B cell (primary cell): ENCODE data around the gene FYCO1. TPM values are rescaled to one million over a fixed set of nuclear protein-coding genes. Genes with fewer than 3 reads are reported as not detected.

Experiments used
- ATAC-seq: fragments of 200-7000 bp; cut with Tn5 transposase; one replicate; pipeline ENCODE4 v1.10.0; 2021; ENCODE audit warnings: low read depth, mild to moderate bottlenecking, moderate number of reproducible peaks, moderate library complexity
- CTCF ChIA-PET: fragments of 350-600 bp; sonication (Branson Sonifier 250); formaldehyde crosslinking; loops from one replicate; lab custom pipeline; 2021; ENCODE audit warnings: antibody characterized with exemption, inconsistent platforms; lab: Charles Lee
- POLR2A ChIA-PET: fragments of 350-600 bp; sonication (Branson Sonifier 250); formaldehyde crosslinking; loops from one replicate; lab custom pipeline; 2021; ENCODE audit warnings: antibody characterized with exemption; lab: Charles Lee
- DNase-seq: peaks from one replicate; pipeline ENCODE4 v3.0.0; 2013
- H2AFZ ChIP-seq: 2 replicates; pipeline ENCODE4 v1.6.1; 2012; ENCODE audit warnings: mild to moderate bottlenecking, low read depth, low read length; ENCODE audit not compliant: insufficient read depth, poor library complexity, severe bottlenecking
- H3K27ac ChIP-seq, 2 donors: 1 replicate in 1 of 2; 2 replicates in 1 of 2; pipeline ENCODE4 v1.5.1; 2012 to 2013; ENCODE audit warnings: low read length in 2 of 2, mild to moderate bottlenecking in 2 of 2, moderate library complexity in 1 of 2
- H3K27me3 ChIP-seq, 4 experiments: fragments of 200-600 bp in 1 of 4; sonication (generic) in 1 of 4; replicated peaks in 1 of 4; 1 replicate in 2 of 4; 2 replicates in 2 of 4; pipeline versions ENCODE4 v1.6.1 to v1.7.0; 2013 to 2016; ENCODE audit warnings: low read length in 3 of 4, mild to moderate bottlenecking in 2 of 4, mixed read lengths in 1 of 4, moderate library complexity in 1 of 4; ENCODE audit not compliant: insufficient read depth in 4 of 4, control insufficient read depth in 3 of 4; ENCODE audit errors: control extremely low read depth in 1 of 4
- H3K36me3 ChIP-seq, 2 experiments: replicated peaks in 1 of 2; 1 replicate in 1 of 2; 2 replicates in 1 of 2; pipeline versions ENCODE4 v1.6.1 to v1.7.1; 2013; ENCODE audit warnings: low read length in 1 of 2; ENCODE audit not compliant: insufficient read depth in 2 of 2, control insufficient read depth in 1 of 2; ENCODE audit errors: control extremely low read depth in 1 of 2, extremely low read depth in 1 of 2
- H3K4me1 ChIP-seq, 2 donors: fragments of 200-600 bp in 1 of 2; sonication (generic) in 1 of 2; 1 replicate in 1 of 2; 2 replicates in 1 of 2; pipeline versions ENCODE4 v1.5.1 to v1.6.1; 2013 to 2017; ENCODE audit warnings: low read length in 2 of 2; ENCODE audit not compliant: control insufficient read depth in 2 of 2, insufficient read depth in 2 of 2
- H3K4me2 ChIP-seq: replicated peaks from 2 replicates; pipeline ENCODE3; 2012; ENCODE audit warnings: mild to moderate bottlenecking, low read depth, low read length; ENCODE audit not compliant: poor library complexity, severe bottlenecking
- H3K4me3 ChIP-seq, 5 experiments: fragments of 200-600 bp in 1 of 5; sonication (generic) in 1 of 5; 1 replicate in 3 of 5; 2 replicates in 2 of 5; pipeline versions ENCODE4 v1.5.1 to v1.7.0; 2011 to 2016; ENCODE audit warnings: low read length in 4 of 5, mild to moderate bottlenecking in 4 of 5, low read depth in 2 of 5, control low read depth in 1 of 5, moderate library complexity in 1 of 5; ENCODE audit not compliant: insufficient read depth in 1 of 5; ENCODE audit errors: control extremely low read depth in 1 of 5, extremely low read depth in 1 of 5
- H3K79me2 ChIP-seq: fragments of 200-600 bp; sonication (generic); one replicate; pipeline ENCODE4 v1.6.0; 2016; ENCODE audit warnings: low read length; ENCODE audit not compliant: control insufficient read depth, insufficient read depth
- H3K9ac ChIP-seq: fragments of 200-600 bp; sonication (generic); 2 replicates; pipeline ENCODE4 v1.6.1; 2017; ENCODE audit warnings: mild to moderate bottlenecking, low read length, moderate library complexity
- H3K9me3 ChIP-seq, 3 donors: one replicate each; pipeline versions ENCODE4 v1.6.1 to v1.7.1; 2013; ENCODE audit warnings: low read length in 2 of 3; ENCODE audit not compliant: control insufficient read depth in 2 of 3, insufficient read depth in 1 of 3; ENCODE audit errors: control extremely low read depth in 1 of 3
- H4K20me1 ChIP-seq: 2 replicates; pipeline ENCODE4 v1.6.0; 2012; ENCODE audit warnings: mild to moderate bottlenecking, low read length; ENCODE audit not compliant: insufficient read depth, control insufficient read depth, poor library complexity, severe bottlenecking
- H3K27ac Mint-ChIP-seq: one replicate; pipeline ENCODE4 v1.8.0; 2021; ENCODE audit warnings: mixed read lengths
- H3K27me3 Mint-ChIP-seq: one replicate; pipeline ENCODE4 v1.8.0; 2021; ENCODE audit warnings: mixed read lengths
- H3K4me1 Mint-ChIP-seq: one replicate; pipeline ENCODE4 v1.8.0; 2021; ENCODE audit warnings: mixed read lengths
- H3K4me3 Mint-ChIP-seq: one replicate; pipeline ENCODE4 v1.8.0; 2021; ENCODE audit warnings: mixed read lengths
- H3K9me3 Mint-ChIP-seq: one replicate; pipeline ENCODE4 v1.8.0; 2022; ENCODE audit warnings: mixed read lengths; ENCODE audit not compliant: insufficient read depth
- CTCF ChIP-seq: fragments of 200-600 bp; IDR thresholded peaks from one replicate; pipeline ENCODE4 v1.8.0; 2022; ENCODE audit warnings: antibody characterized with exemption, mild to moderate bottlenecking
- EZH2 ChIP-seq: IDR thresholded peaks from 2 replicates; pipeline ENCODE4 v1.6.1; 2012; ENCODE audit warnings: borderline replicate concordance, low read depth, mild to moderate bottlenecking, moderate library complexity, low read length; ENCODE audit not compliant: insufficient read depth, poor library complexity, severe bottlenecking
- WGBS: methylation state at CpG from one replicate; pipeline ENCODE4 v1.1.5; 2013; ENCODE audit warnings: missing lambda C conversion rate; ENCODE audit not compliant: insufficient coverage; 5-methylcytosine and 5-hydroxymethylcytosine counted together
- intact Hi-C: fragments of 100-400 bp; cut with micrococcal nuclease; formaldehyde crosslinking; loops from one replicate; pipeline ENCODE4 v1.10.0; 2022
- polyA plus RNA-seq: library from polyadenylated mRNA; depleted of rRNA; stranded (reverse); fragments of >200 nt; gene quantifications from 2 replicates; pipeline ENCODE4 v1.2.3, GENCODE V29; 2012
- total RNA-seq, 2 donors: library from RNA; stranded (reverse); fragments of 120-200 nt in 1 of 2; gene quantifications; 1 replicate in 1 of 2; 2 replicates in 1 of 2; pipeline versions ENCODE4 v1.2.3 to v1.2.4, GENCODE V29; 2013 to 2022

FYCO1 gene
- total and polyA plus RNA-seq, 2 donors (not counting 1 experiment from before 2014, with no cell fraction given): 5.4 to 16.7 TPM

- H3K36me3 ChIP-seq: peaks cover 0 to 30% of the 10 kb centered on the region in 2 experiments
- no peaks in the 10 kb centered on the region for H4K20me1 ChIP-seq
- no peak overlapping the region for H3K27ac ChIP-seq
- Mint-ChIP-seq H3K4me3 (no peak overlapping the region), H3K4me1 (no peaks in the 10 kb centered on the region), H3K27ac (no peak overlapping the region), H3K27me3 (no peaks in the 10 kb centered on the region), H3K9me3 (no peaks in the 10 kb centered on the region)
- ChIA-PET CTCF (interaction anchor here (1.1 to 5.2 kb wide), 7 partner anchors 9 to 438 kb away, joined by 3 to 193 read pairs (median 31); partner anchors contain the start of genes CCR1 and CCR5), POLR2A (no interaction called here)
- TF ChIP-seq EZH2 (no peak), CTCF (no peak)
- no peaks in the 10 kb centered on the region for H3K9me3 ChIP-seq
- H3K4me1 ChIP-seq: peaks cover 0 to 5% of the 10 kb centered on the region in 2 donors
- no peak overlapping the region for H3K4me3 ChIP-seq
- no peak overlapping the region for H2AFZ ChIP-seq
- intact Hi-C loops: no loop called here
- no peak overlapping the region for H3K9ac ChIP-seq
- H3K79me2 ChIP-seq: no peaks in the 10 kb centered on the region
- no peak overlapping the region for H3K4me2 ChIP-seq
- DNase-seq (no peak), ATAC-seq (no peak)
- no peaks in the 10 kb centered on the region for H3K27me3 ChIP-seq
- 93% methylated on average over 6 of the region's 6 CpGs for WGBS
Measured at GRCh38 chr3:45940781-45941365, 54.8 kb downstream of the FYCO1 start.

GRCh38 chr3:45940004-45940780 lies 55.4 kb downstream of the FYCO1 start:
- no peak overlapping the region for H3K27ac Mint-ChIP-seq
- no peaks in the 10 kb centered on the region for H3K9me3 Mint-ChIP-seq
- Histone ChIP-seq H3K4me3 (no peak overlapping the region), H3K36me3 (peaks cover 0 to 34% of the 10 kb centered on the region in 2 experiments), H4K20me1 (no peaks in the 10 kb centered on the region), H3K4me2 (no peak overlapping the region), H2AFZ (no peak overlapping the region), H3K4me1 (peaks cover 0 to 5% of the 10 kb centered on the region in 2 donors), H3K9ac (no peak overlapping the region), H3K27ac (no peak overlapping the region), H3K79me2 (no peaks in the 10 kb centered on the region), H3K9me3 (no peaks in the 10 kb centered on the region), H3K27me3 (no peaks in the 10 kb centered on the region)
- ATAC-seq (no peak), DNase-seq (no peak)
- POLR2A ChIA-PET: no interaction called here
- TF ChIP-seq EZH2 (no peak), CTCF (no peak)
- no peaks in the 10 kb centered on the region for H3K27me3 Mint-ChIP-seq
- intact Hi-C loops: no loop called here
- H3K4me3 Mint-ChIP-seq: no peak overlapping the region
- CTCF ChIA-PET: interaction anchor here (1.0 to 5.2 kb wide), 11 partner anchors 8 to 487 kb away, joined by 3 to 193 read pairs (median 8); partner anchors contain the start of genes CCR1 and CCR5
- 91% methylated on average over 7 of the region's 7 CpGs for WGBS
- H3K4me1 Mint-ChIP-seq: no peaks in the 10 kb centered on the region
